Measurements from ENCODE around the gene CAPZB.

The CAPZB gene

GRCh38 chr1:19496527-19496874, 11.2 kb upstream of the CAPZB start:
- DNase-seq, result no peak

DNA sequence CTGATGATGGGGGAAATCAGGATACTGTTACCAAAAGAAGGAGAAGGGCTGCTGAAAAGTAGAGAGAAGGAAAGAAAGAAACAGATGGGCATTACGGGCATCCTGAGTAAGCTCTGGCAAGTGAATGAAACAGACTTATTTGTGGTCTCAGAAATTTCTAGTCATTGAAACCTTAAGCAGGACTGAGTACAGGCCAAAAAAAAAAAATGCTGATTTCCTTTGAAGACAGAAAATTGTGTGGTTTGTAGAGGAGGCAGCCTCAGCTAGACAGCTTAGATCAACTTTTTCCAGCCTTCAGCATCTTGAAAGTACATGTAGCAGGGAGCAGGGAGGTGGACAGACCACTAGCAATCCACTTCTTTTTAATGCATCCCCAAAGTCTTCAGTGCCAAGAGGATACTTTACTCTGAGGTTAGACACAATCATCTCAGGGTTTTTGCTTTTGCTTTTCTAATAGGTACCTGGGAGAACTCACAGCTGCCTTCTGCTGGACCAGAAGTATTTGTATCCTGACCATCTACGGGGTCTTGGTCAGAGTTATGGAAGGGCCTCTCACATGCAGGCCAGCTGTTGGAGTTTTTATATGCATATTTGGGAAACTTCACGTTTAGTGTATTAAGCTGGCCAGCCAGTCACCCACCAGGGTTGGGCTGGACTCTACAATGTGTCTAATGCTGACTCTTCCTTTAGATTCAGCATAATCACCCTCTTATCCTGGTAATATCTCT, 10.6 kb upstream of the CAPZB start:
- no peak for DNase-seq

DNA sequence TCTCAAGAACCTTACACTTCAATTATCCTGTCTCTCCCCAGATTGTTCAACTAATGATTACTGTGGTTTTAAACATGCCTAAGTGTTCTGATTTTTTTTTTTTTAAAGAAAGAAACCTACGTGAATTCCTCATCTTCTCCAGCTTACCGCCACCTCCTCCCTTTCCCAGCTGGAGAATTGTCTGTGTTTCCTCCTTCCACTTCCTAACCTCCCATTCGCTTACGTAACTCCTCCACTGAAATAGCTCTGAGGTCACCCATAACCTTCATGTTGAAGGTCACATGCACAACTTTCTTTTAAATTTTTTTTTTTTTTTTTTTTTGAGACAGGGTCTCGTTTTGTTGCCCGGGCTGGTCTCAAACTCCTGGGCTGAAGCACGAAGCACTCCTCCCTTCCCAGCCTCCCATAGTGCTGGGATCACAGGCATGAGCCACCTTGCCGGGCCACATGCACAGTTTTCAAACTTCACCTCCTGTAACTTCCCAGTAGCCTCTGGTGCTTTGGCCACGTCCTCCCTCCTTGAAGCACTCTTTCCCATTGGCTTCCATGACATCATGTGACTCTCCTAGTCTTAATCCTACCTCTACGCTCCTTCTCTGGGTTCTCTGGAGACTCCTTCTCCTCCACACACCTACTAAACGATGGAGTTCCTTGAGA, 9.8 kb upstream of the CAPZB start:
- no peak for DNase-seq

DNA sequence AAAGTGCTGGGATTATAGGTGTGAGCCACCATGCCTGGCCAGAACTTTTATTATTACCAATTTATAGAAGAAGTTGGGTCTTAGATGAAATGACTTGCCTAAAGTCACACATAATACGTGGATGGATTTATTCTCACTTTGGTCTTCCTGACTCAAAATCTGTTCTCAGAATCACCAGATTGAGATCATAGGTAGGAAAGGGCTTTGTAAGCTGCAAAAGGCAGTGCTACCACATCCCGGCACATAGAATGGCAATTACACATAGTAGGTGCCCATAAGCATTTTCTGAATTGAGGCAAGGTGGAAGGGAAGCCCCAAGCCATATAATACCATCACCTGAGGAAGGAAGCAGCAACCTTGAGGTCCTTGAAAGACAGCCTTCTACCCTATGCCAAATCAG, 8.2 kb upstream of the CAPZB start:
- no peak for DNase-seq

- no peak for DNase-seq
Observed at GRCh38 chr1:19489996-19490395, 4.7 kb upstream of the CAPZB start.

- no peak for DNase-seq
Observed at GRCh38 chr1:19488136-19488535, 2.8 kb upstream of the CAPZB start.

- DNase-seq, result no peak
Observed at GRCh38 chr1:19484798-19485361, 459 bp downstream of the CAPZB start.

DNA sequence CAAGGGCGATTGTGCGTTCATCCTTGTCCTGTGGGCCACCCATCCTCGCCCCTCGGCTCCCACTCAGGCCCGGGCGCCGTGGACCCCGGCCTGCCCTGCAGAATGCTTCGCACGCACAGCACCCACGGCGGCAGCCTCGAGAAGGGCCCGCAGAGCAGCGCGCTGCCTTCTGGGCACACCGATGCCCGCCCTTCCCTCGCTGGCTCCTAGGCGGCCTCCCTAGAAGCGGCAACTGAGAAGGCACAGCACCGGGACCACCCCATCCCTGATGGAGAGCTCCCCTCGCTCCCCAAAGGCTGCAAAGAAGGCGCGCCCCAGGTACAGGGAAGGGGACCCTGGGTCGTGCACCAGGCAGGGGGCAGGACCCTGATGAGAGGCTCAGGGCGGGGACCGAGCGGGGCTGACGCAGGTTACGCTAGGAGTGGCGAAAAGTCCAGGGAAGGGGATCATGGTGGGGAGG, 971 bp downstream of the CAPZB start:
- no peak for DNase-seq

GRCh38 chr1:19483691-19484090, 1.6 kb downstream of the CAPZB start:
- no peak for DNase-seq

- DNase-seq, result no peak
Observed at GRCh38 chr1:19483261-19483660, 2.1 kb downstream of the CAPZB start.

- no peak for DNase-seq
Observed at GRCh38 chr1:19481826-19482398, 3.4 kb downstream of the CAPZB start.

DNA sequence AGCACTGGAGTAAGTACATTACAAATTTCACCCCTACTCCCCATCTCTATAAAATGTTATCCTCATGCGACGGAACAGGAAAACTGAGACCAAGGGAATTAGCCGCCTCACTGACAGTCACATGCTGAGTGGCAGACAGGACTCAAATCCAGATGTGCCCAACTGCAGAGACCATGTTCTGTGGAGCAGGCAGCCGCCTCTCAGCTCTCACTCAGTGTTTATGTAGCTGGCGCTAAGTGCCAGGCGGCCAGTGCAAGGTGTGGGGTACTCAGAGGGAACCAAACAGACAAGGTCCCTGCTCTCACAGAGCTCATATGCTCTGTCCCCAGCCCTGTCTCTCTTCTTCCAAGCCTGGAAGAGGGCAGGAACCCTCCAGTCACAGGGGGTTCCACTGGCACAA, 5.1 kb downstream of the CAPZB start:
- no peak for DNase-seq

DNA sequence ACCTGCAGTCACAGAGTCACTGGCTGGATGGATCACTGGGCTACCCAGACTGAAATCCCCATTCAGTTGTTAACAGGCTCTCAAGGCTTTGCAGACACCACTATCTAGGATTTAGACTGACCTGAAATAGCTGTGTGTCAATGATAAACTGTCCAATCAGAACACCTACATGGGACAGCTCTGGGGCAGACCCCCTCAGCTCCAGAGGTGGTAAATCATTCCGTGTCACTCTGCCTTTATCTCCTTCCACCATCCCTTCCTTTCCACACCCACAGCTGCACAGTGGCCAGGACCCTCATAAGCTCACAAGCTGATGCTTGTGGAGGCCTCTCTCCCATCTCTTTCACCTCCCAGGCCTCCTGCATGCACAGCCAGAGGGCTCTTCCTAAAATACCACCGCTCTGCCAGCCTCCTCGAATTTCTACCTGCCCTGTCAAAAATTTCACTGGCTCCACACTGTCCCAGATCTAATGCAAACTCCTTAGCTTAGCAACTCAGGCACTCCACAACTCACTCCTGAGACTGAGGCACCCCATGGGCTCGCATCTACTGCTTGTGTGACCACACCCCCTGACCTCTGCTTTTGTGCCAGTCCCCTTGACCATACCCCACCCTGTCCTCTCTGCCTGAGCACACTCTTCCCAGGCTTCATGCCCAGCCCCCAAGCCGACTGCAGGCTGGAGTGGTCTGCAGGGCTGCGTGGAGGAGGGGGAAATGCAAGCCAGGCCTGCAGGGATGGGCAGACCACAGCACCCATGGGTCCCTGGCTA, 5.8 kb downstream of the CAPZB start:
- DNase-seq, result no peak

DNA sequence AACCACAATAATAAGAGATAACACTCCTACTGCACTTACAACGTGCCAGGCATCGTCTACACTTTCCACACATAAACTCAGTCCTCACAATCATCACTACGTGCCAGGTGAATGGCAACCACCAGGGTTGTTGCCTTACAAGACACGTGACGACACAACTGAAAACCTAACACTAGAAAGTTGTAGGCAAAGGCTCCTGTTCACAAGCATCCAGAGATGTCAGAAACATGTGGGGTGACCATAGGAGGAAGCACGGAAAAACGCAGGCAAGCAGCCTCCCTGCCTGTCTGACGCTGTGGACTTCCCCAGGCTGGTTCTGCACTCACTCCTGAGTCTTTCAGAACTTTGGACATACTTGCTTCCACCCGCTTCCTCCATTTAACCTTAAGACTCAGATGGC, 7.0 kb downstream of the CAPZB start:
- no peak for DNase-seq

DNA sequence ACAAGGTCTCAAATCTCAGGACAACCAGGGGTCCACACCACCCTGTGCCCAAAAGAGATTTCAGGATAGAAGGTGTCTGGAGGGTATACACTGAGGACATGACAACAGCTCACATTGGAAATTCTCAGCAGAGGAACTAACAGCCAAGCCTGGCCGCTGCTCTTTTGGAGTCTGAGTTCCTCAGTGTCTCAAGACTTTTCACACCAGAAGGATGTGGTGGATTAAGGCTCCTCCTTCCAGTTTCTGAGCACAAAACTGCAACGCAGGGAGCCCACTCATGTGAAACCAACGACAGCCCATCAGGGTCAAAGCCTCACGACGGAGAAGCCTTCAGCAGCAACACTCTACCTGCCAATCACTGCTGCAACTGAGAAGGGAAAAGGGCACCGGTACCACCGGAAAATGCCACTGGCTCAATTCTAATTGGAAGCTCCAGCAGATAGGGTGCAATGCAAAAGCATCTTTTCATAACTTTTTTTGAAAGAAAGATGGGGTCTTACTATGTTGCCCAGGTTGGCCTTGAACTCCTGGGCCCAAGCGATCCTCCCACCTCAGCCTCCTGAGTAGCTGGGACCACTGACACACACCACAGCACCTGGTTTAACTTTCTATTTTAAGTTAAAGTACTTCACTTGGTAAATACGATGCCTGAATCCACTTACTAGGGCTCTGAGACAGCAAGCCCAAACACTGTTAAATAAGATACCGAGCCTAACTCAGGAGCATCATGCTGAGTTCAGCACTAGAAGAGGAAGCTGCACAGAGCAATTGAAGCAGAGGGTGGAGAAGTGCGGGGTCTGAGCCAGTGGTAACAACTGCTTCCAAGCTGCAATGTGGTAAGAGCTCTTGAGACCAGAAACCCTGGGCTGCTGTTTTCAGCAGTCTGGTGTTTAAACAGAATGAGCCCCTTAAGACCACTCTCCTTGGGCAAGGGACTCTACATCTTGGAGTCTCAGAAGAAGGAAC, 7.8 kb downstream of the CAPZB start:
- no peak for DNase-seq

DNA sequence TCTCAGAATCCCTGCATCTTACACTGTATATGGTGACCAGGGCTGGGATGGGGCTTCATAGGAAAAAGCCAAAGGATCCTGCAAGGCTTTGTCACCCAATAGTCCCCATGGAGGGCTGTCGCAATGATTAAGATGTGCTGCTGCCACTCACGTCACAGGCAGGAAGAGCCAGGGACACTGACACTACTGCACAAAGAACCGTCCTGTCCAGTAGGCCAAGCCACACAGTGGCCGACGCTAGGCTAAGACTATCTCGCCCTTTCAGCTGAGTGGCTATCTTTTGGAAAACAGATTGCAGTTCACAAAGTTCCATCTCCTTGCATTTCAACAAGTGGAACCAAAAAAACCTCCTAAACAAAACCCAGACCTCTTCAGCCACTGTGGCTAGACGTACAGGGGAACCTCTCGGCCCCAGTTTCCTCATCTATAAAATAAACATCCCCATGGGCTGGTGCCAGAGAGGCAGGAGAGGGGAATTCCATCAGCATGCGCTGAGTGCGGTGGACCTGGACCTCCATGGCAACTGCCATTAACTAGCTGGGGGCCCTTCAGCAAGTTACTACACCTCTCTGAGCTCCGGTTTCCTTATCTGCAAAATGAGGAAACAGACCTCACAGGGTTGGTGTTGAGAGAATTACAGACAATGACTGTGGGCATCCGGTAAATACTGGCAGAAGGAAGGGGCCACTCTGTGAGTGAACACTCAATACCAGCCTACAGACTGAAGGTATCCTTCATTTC, 8.7 kb downstream of the CAPZB start:
- no peak for DNase-seq

DNA sequence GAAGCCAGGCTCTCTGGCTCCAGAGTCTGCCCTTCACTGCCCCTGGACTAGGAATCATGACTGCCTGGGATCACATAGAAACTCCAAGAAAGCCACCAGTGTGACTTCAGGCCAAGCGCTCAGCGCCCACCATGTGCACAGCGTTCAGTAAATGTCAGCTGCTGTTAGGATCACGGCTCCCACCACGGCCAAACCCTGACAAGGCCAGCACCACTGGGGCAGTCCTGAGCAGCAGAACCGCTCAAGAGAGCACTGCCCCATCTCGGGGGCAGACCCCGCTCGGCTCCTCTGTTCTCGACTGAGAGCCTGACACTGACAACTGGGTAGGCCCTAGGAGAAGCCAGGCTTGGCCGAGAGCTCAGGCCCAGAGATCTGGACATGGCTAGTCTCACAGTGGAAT, 10.0 kb downstream of the CAPZB start:
- no peak for DNase-seq

DNA sequence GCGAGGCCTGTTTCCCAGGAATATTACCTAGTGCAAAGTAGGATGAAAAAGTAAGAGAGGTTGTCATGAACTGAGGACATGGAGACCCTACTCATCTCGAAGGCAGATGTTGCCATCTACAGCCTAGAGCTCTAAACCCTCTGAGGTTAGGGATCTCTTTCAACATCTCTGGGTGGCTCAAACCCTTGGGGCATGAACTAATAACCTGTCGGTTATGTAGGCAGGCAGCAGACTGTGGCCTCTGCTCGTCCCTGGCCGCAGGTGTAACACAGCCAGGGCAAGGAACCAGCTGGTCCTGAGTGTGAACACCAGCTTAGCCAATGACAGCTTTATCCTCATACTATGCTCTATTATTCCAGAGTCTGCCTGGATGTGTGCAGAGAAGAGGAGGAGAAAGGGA, 13.2 kb downstream of the CAPZB start:
- no peak for DNase-seq

- DNase-seq, result no peak
Observed at GRCh38 chr1:19469004-19469403, 16.3 kb downstream of the CAPZB start.

GRCh38 chr1:19468397-19468956, 16.9 kb downstream of the CAPZB start:
- no peak for DNase-seq

Measured in NCI-H1048 (cell line).